ENCODE results near the gene EEF1A1. TPM values are rescaled to one million over a fixed set of nuclear protein-coding genes. Genes with fewer than 3 reads are reported as not detected.

The EEF1A1 gene
- total and polyA plus RNA-seq, 2 of the 4 experiments (the other 2 are of a cell fraction), result 14,757 to 30,152 TPM

DNA sequence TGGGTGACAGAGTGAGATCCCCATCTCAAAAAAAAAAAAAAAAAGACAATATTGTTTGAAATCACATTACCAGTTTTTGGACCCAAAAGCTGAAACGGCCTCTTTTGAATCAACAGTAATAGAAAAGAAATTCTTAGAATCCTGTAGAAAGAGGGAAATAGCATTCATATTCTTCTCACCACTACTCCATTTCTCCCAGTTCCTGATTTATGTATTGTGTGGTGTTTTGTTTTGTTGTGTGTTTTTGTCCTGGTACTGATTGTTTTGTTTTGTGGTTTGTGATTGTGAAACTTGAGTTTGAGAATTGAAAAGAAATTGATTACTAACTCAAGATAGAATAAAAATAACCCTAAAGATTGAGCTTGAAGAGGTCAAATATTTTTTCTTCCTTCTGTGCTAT, 26.2 kb upstream of the EEF1A1 start:
- no peak overlapping the region for H4K91ac ChIP-seq (ENCODE audit: insufficient read depth, low read depth, low read length)
- in situ Hi-C loops (cut with MboI; ENCODE audit: low sequenced_read_pairs) (no loop called here), intact Hi-C loops (cut with micrococcal nuclease) (no loop called here), dilution Hi-C loops (cut with HindIII; ENCODE audit: low sequenced_read_pairs, unreplicated experiment) (no loop called here)
- H4K20me1 ChIP-seq (ENCODE audit: insufficient read depth, low read length), result no peaks in the 10 kb centered on the region
- CTCF ChIA-PET, result interaction anchor here (0.6 to 1.1 kb wide), 2 partner anchors 11 to 14 kb away, joined by 3 to 4 read pairs; no protein-coding TSS in a partner anchor
- H2BK20ac ChIP-seq (ENCODE audit: low read depth, low read length), result no peak overlapping the region
- H3K27me3 ChIP-seq (ENCODE audit: control insufficient read depth, insufficient read depth, low read length), result no peaks in the 10 kb centered on the region
- no peak overlapping the region for H2BK15ac ChIP-seq (ENCODE audit: low read depth, low read length)
- no peak overlapping the region for H3K14ac ChIP-seq (replicated peaks; ENCODE audit: low read depth, low read length)
- no peak overlapping the region for H3K23ac ChIP-seq (ENCODE audit: low read depth, low read length)
- no TSS peak for BruUV-seq (replicated peaks)
- no peak overlapping the region for H2BK5ac ChIP-seq (ENCODE audit: low read depth, low read length, poor library complexity, severe bottlenecking)
- no peak overlapping the region for H2BK120ac ChIP-seq (ENCODE audit: low read depth, low read length)
- H3K56ac ChIP-seq (ENCODE audit: extremely low read depth, insufficient read depth, low read length), result no peak overlapping the region
- no peaks in the 10 kb centered on the region for H3K9me3 ChIP-seq (ENCODE audit: control insufficient read depth, insufficient read depth, low read length)
- no peak overlapping the region for H3K4me2 ChIP-seq (ENCODE audit: low read depth, low read length)
- H3K36me3 ChIP-seq (ENCODE audit: control insufficient read depth, insufficient read depth, low read length), result no peaks in the 10 kb centered on the region
- no peak overlapping the region for H4K8ac ChIP-seq (ENCODE audit: low read depth in 2 of 2, low read length in 2 of 2)
- H3K9ac ChIP-seq (ENCODE audit: low read depth, low read length), result no peak overlapping the region
- no peak overlapping the region for H2AK5ac ChIP-seq (ENCODE audit: low read depth, low read length)
- POLR2A ChIA-PET (ENCODE audit: unreplicated experiment), result no interaction called here
- H4K5ac ChIP-seq (ENCODE audit: low read depth, low read length), result no peak overlapping the region
- H3K27ac ChIP-seq (ENCODE audit: insufficient read depth, low read length), result no peak overlapping the region
- ATAC-seq (ENCODE audit: low read depth) (no peak), DNase-seq (no peak)
- TF ChIP-seq BHLHE40 (IDR thresholded peaks at IDR 0.05; ENCODE audit: low read depth, low read length) (no peak), FOS (IDR thresholded peaks at IDR 0.05; ENCODE audit: low read depth, low read length) (no peak), MAFK (IDR thresholded peaks at IDR 0.05; ENCODE audit: low read depth, low read length) (no peak), ELK1 (IDR thresholded peaks at IDR 0.05; ENCODE audit: borderline replicate concordance, low read depth, low read length) (no peak), CHD1 (IDR thresholded peaks at IDR 0.05; ENCODE audit: low read depth, low read length) (no peak)
- H3K4ac ChIP-seq (ENCODE audit: low read depth, low read length), result no peak overlapping the region
- WGBS, 2 experiments (ENCODE audit: extremely low coverage in 2 of 2, insufficient read length in 1 of 2), result no CpG with 5 or more reads among the region's 1 CpG
- no peak overlapping the region for H3K18ac ChIP-seq (ENCODE audit: low read depth, low read length)
- no peaks in the 10 kb centered on the region for H3K4me1 ChIP-seq (ENCODE audit: control insufficient read depth, insufficient read depth, low read length)
- H3K79me1 ChIP-seq (ENCODE audit: low read depth in 1 of 2, low read length in 2 of 2), result no peaks in the 10 kb centered on the region
- no peaks in the 10 kb centered on the region for H3K9me1 ChIP-seq (ENCODE audit: insufficient read depth, low read length)
- H2AFZ ChIP-seq (replicated peaks; ENCODE audit: low read length, poor library complexity), result no peak overlapping the region
- no peak overlapping the region for H2AK9ac ChIP-seq (replicated peaks; ENCODE audit: low read depth, low read length, poor library complexity)
- no peak overlapping the region for H3K4me3 ChIP-seq (ENCODE audit: insufficient read depth, low read depth, low read length)

Measured in IMR-90 (cell line).